ENCODE measurements around the gene NRXN3. TPM values are rescaled to one million over a fixed set of nuclear protein-coding genes. Genes with fewer than 3 reads are reported as not detected.

Gene NRXN3
- total RNA-seq, 1 experiment from 2014 or later, result 0.02 TPM

DNA sequence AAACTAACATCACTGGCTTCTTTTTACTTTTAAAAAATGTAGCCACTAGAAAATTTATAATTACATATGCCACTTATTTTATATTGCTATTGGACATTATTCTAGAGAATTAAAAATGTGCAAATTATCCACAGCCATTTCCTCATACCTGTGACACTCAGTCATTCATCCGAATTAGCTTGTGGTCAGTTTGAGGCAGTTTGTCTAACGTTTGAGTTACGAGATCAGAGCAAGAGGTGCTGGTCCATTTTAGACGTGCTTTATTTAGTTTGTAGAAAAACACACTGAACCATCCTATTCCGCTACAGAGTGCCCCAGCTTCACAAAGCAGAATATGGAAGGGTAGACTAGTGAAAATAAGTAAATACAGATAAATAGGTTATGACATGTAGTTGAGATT is 513.0 kb downstream of the NRXN3 start:
- no peaks in the 10 kb centered on the region for H3K4me1 ChIP-seq
- no peaks in the 10 kb centered on the region for H3K36me3 ChIP-seq
- no peaks in the 10 kb centered on the region for H3K27me3 ChIP-seq
- H3K9me3 ChIP-seq (replicated peaks), result no peaks in the 10 kb centered on the region
- H3K27ac ChIP-seq, result no peak overlapping the region
- DNase-seq, result no peak
- H3K4me3 ChIP-seq, result no peak overlapping the region

DNA sequence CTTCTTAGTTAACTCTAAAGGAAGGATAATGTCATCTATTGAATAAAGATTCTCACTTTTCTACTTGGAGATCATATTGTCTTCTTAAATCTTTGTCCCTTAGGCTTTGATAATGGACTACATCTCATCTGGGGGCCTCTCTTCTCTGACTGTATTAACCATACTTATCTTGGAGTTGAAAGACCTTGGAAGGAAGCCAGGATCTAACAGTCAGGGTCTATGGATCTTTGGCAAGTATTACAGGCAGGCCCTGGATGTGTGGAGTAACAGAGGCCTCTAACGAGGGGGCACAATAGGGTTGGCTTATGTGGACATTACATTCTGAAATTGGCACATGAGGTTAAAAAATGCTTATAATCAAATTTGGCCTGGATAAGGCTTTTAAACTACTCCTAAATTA is 513.8 kb downstream of the NRXN3 start:
- Histone ChIP-seq H3K4me3 (no peak overlapping the region), H3K4me1 (no peaks in the 10 kb centered on the region), H3K27ac (no peak overlapping the region), H3K36me3 (no peaks in the 10 kb centered on the region), H3K27me3 (no peaks in the 10 kb centered on the region), H3K9me3 (replicated peaks) (no peaks in the 10 kb centered on the region)
- DNase-seq, result no peak

DNA sequence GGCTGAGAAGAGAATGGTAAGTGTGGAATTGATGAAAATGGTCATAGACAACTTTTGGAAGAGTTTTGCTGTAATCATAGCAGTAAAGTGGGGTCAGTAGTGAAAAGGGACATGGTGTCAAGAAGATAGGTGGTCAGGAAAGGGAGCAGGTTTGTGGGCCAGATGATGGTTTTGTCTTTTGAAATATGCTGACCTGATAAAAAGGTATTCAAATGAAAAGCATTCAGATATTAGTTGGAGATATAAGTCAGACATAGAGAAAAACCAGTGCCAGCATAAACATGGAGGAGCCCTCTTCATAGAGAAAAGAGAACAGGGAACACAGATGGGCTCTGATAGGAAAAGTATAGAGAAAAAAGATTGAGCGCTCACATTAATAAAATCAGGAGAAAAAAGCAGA is 518.3 kb downstream of the NRXN3 start:
- Histone ChIP-seq H3K4me1 (no peaks in the 10 kb centered on the region), H3K9me3 (replicated peaks) (no peaks in the 10 kb centered on the region), H3K4me3 (no peak overlapping the region), H3K27ac (no peak overlapping the region), H3K36me3 (no peaks in the 10 kb centered on the region), H3K27me3 (no peaks in the 10 kb centered on the region)
- DNase-seq, result no peak

DNA sequence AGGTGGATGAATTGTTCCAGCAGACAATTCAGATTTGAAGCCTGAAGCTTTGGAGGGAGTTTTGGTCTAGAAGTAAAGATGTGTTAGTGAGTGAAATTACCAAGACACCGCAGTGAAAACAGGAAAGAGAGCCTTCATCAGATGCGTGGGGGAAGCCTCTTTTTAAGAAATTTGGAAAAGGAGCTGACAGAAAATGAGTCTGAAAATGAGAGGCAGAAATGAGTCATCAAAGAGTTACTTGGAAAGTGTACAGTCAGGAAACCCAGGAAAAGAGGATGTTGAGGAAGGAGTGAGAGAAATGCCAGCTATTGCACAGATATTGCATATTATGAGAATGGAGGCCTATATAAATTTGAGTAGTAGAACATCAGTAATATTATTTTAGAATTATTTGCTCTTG is 520.7 kb downstream of the NRXN3 start:
- no peak for DNase-seq

DNA sequence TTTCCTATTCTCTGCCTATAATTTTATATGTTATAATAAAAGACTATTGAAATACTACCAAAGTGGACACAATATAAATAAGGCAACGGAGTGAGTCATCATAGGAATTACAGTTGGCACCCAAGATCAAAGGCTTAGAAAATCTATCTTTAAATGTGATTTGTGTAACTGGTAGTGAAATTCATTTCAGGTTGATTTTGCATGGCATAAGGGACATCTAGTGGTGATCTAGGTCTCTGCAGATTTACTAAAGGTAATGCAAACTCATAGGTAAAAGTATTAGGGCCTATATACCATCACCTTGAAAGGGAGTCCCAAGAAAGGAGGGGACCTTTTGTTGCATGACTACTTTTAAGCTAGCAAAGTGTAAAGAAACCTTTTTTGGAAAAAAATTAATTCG is 527.2 kb downstream of the NRXN3 start:
- DNase-seq, result peak in 1 of 2 experiments; percentile 6
- Histone ChIP-seq H3K27ac (no peak overlapping the region), H3K27me3 (no peaks in the 10 kb centered on the region), H3K9me3 (replicated peaks) (no peaks in the 10 kb centered on the region), H3K36me3 (no peaks in the 10 kb centered on the region), H3K4me3 (no peak overlapping the region), H3K4me1 (no peaks in the 10 kb centered on the region)

More for the DNA sequence above, 520.7 kb downstream of the NRXN3 start:
- Histone ChIP-seq H3K27ac (no peak overlapping the region), H3K27me3 (no peaks in the 10 kb centered on the region), H3K9me3 (replicated peaks) (no peaks in the 10 kb centered on the region), H3K4me1 (no peaks in the 10 kb centered on the region), H3K4me3 (no peak overlapping the region), H3K36me3 (no peaks in the 10 kb centered on the region)

DNA sequence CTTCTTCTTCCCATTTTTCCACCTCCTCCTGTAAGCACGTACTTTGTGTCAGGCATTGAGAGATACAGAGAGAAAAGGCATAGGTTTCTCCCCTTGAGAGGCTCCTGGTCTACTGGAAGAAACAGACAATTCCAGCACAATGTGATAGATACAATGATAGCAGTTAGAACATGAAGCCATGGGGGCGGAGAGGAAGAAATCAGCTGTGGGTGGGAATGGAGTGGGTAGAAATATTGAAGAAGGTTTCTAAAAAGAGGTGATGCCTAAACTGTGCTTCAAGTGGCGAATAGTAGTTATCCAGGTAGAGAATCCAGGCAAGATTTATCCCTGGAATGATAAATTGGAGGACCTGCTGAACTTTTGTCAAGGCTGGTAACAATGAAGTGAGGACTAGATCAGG is 528.8 kb downstream of the NRXN3 start:
- Histone ChIP-seq H3K27me3 (no peaks in the 10 kb centered on the region), H3K4me1 (no peaks in the 10 kb centered on the region), H3K36me3 (no peaks in the 10 kb centered on the region), H3K27ac (no peak overlapping the region), H3K4me3 (no peak overlapping the region), H3K9me3 (replicated peaks) (no peaks in the 10 kb centered on the region)
- no peak for DNase-seq

DNA sequence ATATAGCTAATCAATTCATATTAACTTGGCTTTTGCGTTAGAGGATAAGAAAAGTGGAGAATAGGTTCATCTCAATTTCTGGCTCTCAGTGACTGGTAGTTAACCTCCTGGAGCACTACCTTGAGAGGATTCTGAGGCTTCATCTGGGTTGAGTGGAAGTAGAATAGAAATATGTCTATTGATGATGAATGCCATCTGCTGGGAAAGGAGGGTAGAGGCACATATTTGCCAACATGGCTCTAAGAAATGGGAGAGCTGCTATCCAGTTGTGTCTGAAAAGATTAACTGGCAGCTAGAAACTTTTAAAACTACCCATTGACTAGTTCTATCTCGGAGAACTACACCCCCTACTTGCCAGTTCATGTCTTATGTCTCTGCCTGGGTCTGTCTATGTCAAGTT is 530.1 kb downstream of the NRXN3 start:
- Histone ChIP-seq H3K36me3 (no peaks in the 10 kb centered on the region), H3K27me3 (no peaks in the 10 kb centered on the region), H3K9me3 (replicated peaks) (no peaks in the 10 kb centered on the region), H3K4me3 (no peak overlapping the region), H3K27ac (no peak overlapping the region), H3K4me1 (no peaks in the 10 kb centered on the region)
- DNase-seq, result no peak

DNA sequence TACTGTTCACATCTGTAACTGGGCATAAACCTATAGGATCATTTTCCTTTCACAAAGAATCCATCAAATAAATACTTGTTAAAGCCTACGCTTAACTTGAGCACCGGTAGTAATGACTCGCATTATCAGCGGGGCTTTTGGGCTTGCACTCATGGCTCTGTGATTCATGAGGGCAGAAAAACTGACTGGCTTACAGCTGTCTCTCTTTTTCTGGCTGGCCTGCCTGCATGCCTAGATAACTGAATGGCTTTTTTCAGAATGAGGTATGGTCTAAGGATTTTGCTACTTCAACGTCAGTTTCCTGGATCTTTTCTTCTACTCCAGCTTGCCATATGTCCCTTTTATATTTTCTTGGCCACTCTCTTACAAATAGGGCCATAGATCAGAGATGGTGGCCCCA is 531.1 kb downstream of the NRXN3 start:
- Histone ChIP-seq H3K27ac (no peak overlapping the region), H3K4me1 (no peaks in the 10 kb centered on the region), H3K9me3 (replicated peaks) (no peaks in the 10 kb centered on the region), H3K27me3 (no peaks in the 10 kb centered on the region), H3K4me3 (no peak overlapping the region), H3K36me3 (no peaks in the 10 kb centered on the region)
- DNase-seq, result no peak

DNA sequence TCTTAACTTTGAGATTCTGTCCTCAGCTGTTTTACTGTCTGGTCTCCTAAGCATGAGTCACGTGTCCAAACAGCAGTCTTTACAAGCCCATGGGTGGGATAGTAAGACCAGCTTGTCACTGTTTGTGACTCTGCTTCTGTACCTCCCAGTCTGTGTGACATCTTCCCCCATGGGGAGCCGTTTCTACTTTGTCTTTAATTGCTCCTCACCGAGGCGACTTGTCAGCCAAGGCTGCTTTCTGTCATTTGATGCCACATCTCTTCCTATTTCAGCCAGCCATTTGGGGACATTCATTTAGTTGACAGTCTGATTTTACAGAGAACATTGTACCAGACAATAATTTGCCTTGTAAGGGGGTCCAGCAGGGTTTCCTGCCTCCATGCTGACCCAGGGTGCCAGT is 534.8 kb downstream of the NRXN3 start:
- no peak for DNase-seq
- H3K27ac ChIP-seq, result no peak overlapping the region
- H3K4me1 ChIP-seq, result no peaks in the 10 kb centered on the region
- H3K27me3 ChIP-seq, result no peaks in the 10 kb centered on the region
- H3K9me3 ChIP-seq (replicated peaks), result no peaks in the 10 kb centered on the region
- H3K36me3 ChIP-seq, result no peaks in the 10 kb centered on the region
- H3K4me3 ChIP-seq, result no peak overlapping the region

DNA sequence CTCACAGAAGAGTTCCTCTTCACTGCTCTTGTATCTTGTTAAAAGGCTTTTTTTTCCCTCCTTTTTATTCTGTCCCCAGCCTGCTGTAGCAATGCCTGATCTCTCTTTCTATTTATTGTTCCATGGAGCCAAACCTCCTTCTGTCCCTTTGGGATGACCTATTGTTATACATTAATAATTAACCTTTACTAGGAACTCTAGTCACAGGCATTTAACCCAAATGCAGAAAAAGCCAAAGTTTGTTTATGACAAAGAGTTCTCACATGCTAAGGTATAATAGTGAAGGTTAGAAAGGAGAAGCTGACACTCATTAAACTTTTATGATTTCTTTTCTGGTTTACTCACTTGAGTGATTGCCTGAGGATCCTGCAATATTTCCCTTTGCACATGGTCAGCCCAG is 535.8 kb downstream of the NRXN3 start:
- Histone ChIP-seq H3K9me3 (replicated peaks) (no peaks in the 10 kb centered on the region), H3K27ac (no peak overlapping the region), H3K36me3 (no peaks in the 10 kb centered on the region), H3K27me3 (no peaks in the 10 kb centered on the region), H3K4me3 (no peak overlapping the region), H3K4me1 (no peaks in the 10 kb centered on the region)
- DNase-seq, result no peak

DNA sequence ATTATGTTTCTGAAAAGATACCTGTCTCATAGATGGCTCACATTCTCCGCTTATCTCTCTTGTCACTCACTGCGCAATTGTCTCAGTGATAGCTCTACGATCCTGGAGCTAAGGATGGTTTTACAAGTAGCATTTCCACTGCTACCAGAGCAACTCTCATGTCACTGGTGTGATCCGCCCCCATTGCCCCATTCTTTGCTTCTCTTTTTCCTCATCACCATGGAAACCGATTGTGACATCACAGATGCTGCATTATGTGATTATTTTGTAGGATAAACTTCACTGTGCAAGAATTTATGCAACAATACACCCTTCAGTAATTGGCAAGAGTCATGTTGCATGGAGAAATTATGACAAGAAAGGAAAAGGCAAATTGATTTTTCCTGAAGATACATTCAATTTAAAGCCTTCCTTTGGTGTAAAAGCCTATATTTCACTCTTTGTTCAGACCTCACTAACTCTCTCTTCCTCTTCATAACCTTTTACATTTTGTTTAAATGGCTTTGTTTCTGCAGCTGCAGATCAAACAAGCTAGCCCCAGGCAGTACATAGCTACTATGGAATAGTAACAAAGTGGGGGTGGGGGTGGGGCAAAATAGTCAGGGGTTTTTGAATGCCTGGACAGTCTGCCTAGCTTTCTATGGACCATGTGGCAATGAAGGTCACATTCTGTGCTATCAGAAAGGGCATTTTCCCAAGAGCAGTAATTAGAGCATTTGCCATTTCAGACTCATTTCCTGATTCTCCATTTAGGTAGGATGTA is 539.8 kb downstream of the NRXN3 start:
- DNase-seq, result no peak
- H3K36me3 ChIP-seq, result no peaks in the 10 kb centered on the region
- no peaks in the 10 kb centered on the region for H3K4me1 ChIP-seq
- no peaks in the 10 kb centered on the region for H3K9me3 ChIP-seq (replicated peaks)
- H3K4me3 ChIP-seq, result no peak overlapping the region
- H3K27ac ChIP-seq, result no peak overlapping the region
- no peaks in the 10 kb centered on the region for H3K27me3 ChIP-seq

DNA sequence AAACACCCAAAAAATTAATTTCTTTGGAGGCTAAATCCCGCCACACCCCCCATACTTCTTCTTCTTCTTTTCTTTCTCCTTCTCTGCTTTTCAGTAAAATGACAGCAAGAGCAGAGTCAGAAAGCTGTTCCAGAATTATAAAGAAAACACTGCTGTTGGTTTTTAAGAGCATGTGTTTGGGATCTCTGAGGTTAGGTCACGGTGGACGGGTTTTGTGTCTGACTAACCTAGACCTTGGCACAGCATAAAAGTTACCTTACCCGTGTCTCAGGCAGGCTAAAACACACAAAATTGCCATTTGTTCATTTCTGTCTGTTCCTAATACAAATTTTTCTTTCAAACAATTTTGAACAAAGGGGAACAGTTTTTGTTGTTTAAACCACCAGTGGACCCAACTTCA is 540.8 kb downstream of the NRXN3 start:
- Histone ChIP-seq H3K27me3 (no peaks in the 10 kb centered on the region), H3K36me3 (no peaks in the 10 kb centered on the region), H3K9me3 (replicated peaks) (no peaks in the 10 kb centered on the region), H3K4me3 (no peak overlapping the region), H3K27ac (no peak overlapping the region), H3K4me1 (no peaks in the 10 kb centered on the region)
- DNase-seq, result no peak

DNA sequence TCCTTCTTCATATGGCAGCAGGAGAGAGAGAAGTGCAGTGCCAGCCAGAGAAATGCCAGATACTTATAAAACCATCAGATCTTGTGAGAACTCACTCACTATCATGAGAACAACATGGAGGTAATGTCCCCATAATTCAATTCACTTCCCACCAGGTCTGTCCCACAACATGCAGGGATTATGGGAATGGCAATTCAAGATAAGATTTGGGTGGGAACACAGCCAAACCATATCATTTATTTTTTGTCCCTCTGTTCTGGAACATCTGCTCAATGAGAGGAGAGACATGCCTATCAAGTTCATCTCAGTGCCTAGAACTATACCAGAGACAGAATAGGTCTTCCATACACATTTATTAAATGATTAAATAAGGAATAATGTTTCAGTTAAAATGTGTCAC is 543.5 kb downstream of the NRXN3 start:
- H3K9me3 ChIP-seq (replicated peaks), result no peaks in the 10 kb centered on the region
- no peaks in the 10 kb centered on the region for H3K4me1 ChIP-seq
- H3K27me3 ChIP-seq, result no peaks in the 10 kb centered on the region
- no peak for DNase-seq
- H3K36me3 ChIP-seq, result no peaks in the 10 kb centered on the region
- H3K4me3 ChIP-seq, result no peak overlapping the region
- no peak overlapping the region for H3K27ac ChIP-seq

DNA sequence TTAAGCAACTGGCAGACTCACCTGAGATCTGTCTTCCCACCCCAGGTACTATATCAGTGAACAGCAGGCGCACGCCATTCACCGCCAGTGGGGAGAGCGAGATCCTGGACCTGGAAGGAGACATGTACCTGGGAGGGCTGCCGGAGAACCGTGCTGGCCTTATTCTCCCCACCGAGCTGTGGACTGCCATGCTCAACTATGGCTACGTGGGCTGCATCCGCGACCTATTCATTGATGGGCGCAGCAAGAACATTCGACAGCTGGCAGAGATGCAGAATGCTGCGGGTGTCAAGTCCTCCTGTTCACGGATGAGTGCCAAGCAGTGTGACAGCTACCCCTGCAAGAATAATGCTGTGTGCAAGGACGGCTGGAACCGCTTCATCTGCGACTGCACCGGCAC is 544.5 kb downstream of the NRXN3 start:
- Histone ChIP-seq H3K27ac (no peak overlapping the region), H3K27me3 (no peaks in the 10 kb centered on the region), H3K9me3 (replicated peaks) (no peaks in the 10 kb centered on the region), H3K36me3 (no peaks in the 10 kb centered on the region), H3K4me3 (no peak overlapping the region), H3K4me1 (no peaks in the 10 kb centered on the region)
- no peak for DNase-seq

DNA sequence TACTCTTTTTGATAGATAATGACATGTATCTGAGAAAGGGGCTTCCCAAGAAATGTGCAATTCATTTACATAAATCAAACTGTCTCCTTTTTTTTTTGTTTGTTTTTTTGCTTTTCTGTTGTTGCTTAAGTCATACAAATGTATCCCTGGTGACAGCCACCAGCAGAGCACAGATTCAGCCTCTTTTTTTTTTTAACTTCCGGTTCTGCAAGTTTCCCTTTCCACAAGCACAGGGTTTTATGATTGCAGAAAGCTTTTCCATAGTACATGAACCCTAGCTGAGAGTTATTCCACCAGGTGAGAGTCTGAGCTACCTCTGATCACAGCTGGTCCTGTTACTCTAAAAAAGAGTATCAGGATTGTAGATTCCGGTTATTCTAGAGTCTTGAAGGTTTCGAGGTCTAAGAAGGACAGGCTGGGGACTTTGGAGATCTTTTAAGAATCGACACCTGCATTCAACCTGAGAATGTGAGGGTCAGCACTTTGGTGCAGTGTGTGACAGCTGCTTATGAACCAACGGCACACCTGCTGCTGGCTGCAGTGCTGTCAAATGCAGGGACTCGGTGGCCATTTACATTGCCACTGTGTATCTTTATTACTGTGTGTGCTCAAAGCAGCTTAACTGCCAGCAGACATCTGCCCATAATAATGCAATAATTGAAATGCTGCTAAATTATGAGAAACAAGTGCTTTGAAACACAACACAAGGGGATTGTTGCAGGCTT is 551.7 kb downstream of the NRXN3 start:
- no peaks in the 10 kb centered on the region for H3K36me3 ChIP-seq
- no peaks in the 10 kb centered on the region for H3K27me3 ChIP-seq
- no peak overlapping the region for H3K4me3 ChIP-seq
- no peaks in the 10 kb centered on the region for H3K9me3 ChIP-seq (replicated peaks)
- no peaks in the 10 kb centered on the region for H3K4me1 ChIP-seq
- DNase-seq, result no peak
- no peak overlapping the region for H3K27ac ChIP-seq

DNA sequence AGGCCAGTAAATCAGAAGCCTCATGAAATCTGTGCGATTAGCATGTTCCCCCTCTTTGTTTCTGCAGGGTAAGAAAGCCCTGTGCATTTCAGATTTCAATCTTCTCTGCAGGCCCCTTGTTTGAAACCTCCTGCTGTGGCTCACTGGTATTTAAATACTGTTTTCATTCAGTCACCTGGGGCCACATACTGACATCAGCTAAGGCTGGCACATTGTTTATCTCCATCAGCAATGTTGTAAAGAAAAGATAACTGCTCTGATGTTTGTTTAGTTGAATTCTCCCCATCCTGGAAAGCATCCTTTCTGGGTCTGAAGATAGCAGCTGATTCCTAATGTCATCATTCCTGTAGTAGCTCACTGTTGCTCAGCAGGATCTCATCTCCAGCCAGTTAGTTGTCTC is 554.9 kb downstream of the NRXN3 start:
- DNase-seq, result no peak
- no peak overlapping the region for H3K4me3 ChIP-seq
- H3K27ac ChIP-seq, result no peak overlapping the region
- H3K9me3 ChIP-seq (replicated peaks), result no peaks in the 10 kb centered on the region
- H3K36me3 ChIP-seq, result no peaks in the 10 kb centered on the region
- H3K27me3 ChIP-seq, result no peaks in the 10 kb centered on the region
- H3K4me1 ChIP-seq, result no peaks in the 10 kb centered on the region

All from SJCRH30 (cell line).